Heart left ventricle (tissue), 16 donors: Measurements from ENCODE around the gene MZB1. TPM values are rescaled to one million over a fixed set of nuclear protein-coding genes. Genes with fewer than 3 reads are reported as not detected.

Source experiments
- ATAC-seq, 4 donors: fragments of 200-7000 bp; cut with Tn5 transposase; one replicate each; pipeline ENCODE4 v1.9.1; 2020 to 2022; ENCODE audit warnings: moderate library complexity in 4 of 4, mild to moderate bottlenecking in 3 of 4, moderate number of reproducible peaks in 1 of 4
- DNase-seq, 5 donors: peaks; one replicate each; pipeline ENCODE4 v3.0.0-alpha.2; 2020
- H3K27ac ChIP-seq, 12 donors: fragments of 200-600 bp; sonication (generic) in 4 of 12; one replicate each; pipeline versions ENCODE4 v1.5.0 to v1.8.0; 2016 to 2022; ENCODE audit warnings: mild to moderate bottlenecking in 2 of 12
- H3K27me3 ChIP-seq, 9 donors: fragments of 200-600 bp; sonication (generic) in 2 of 9; one replicate each; pipeline versions ENCODE4 v1.5.1 to v1.8.0; 2016 to 2022; ENCODE audit warnings: mild to moderate bottlenecking in 3 of 9
- H3K36me3 ChIP-seq, 9 donors: fragments of 200-600 bp; sonication (generic) in 2 of 9; one replicate each; pipeline versions ENCODE4 v1.5.0 to v1.8.0; 2018 to 2022; ENCODE audit warnings: mild to moderate bottlenecking in 2 of 9
- H3K4me1 ChIP-seq, 12 donors: fragments of 200-600 bp; sonication (generic) in 4 of 12; one replicate each; pipeline versions ENCODE4 v1.5.0 to v1.8.0; 2016 to 2022; ENCODE audit warnings: mild to moderate bottlenecking in 3 of 12
- H3K4me3 ChIP-seq, 12 donors: fragments of 200-600 bp; sonication (generic) in 4 of 12; one replicate each; pipeline versions ENCODE4 v1.5.0 to v1.8.0; 2017 to 2022; ENCODE audit warnings: mild to moderate bottlenecking in 9 of 12, moderate library complexity in 4 of 12
- H3K9me3 ChIP-seq, 12 donors: fragments of 200-600 bp; sonication (generic) in 4 of 12; one replicate each; pipeline versions ENCODE4 v1.5.0 to v1.8.0; 2016 to 2022; ENCODE audit warnings: mild to moderate bottlenecking in 1 of 12
- POLR2A ChIP-seq, 2 donors: fragments of 450-650 bp; IDR thresholded peaks; one replicate each; pipeline ENCODE4 v1.6.1; 2017; ENCODE audit warnings: antibody characterized with exemption in 2 of 2, mild to moderate bottlenecking in 2 of 2, moderate library complexity in 2 of 2
- WGBS, 4 donors: extraction: QIAGEN DNeasy Blood & Tissue Kit in 2 of 4; methylation state at CpG; one replicate each; pipeline versions ENCODE4 v1.1.5 to v1.1.7; 2013 to 2018; 5-methylcytosine and 5-hydroxymethylcytosine counted together
- intact Hi-C, 10 donors: fragments of 100-400 bp; cut with DNase I; formaldehyde crosslinking; loops; one replicate each; pipeline versions ENCODE4 v1.11.1 to v1.14.2; 2022
- polyA plus RNA-seq, 2 donors: library from polyadenylated mRNA; stranded (reverse); fragments of 200-250 nt; gene quantifications; one replicate each; pipeline ENCODE4 v1.2.3, GENCODE V29; 2013
- total RNA-seq, 9 donors: library from RNA; depleted of rRNA in 2 of 9; stranded (reverse); fragments of >200 nt in 2 of 9; fragmentation: NEBNext Ultra II Directional in 3 of 9; extraction: Animal tissue kit (Norgen Biotek cat#: 25700) in 3 of 9; gene quantifications; one replicate each; pipeline versions ENCODE4 v1.1.0 to v1.2.4, GENCODE V29; 2016 to 2023
- TF ChIP-seq, protein P1 (sequence below), 12 donors: fragments of 200-600 bp; sonication (generic) in 4 of 12; IDR thresholded peaks; one replicate each; pipeline versions ENCODE4 v1.5.0 to v1.8.0; 2018 to 2022; ENCODE audit warnings: antibody characterized with exemption in 12 of 12, mild to moderate bottlenecking in 5 of 12
- donor health status: ischemic (EF 13 %, LVEDD 7.1; RV severe dilation, severe dysfunction).
- donor health status: healthy with polysubstance abuse.
- donor health status: DM: no; HTN: yes; CAD: no.
- donor health status: DM: no; HTN: no; CAD: no.
- donor health status: ischemic (EF 25% LVEDD 6.9; RV normal size, moderate dysfunction).
- donor health status: ischemic (EF 25% LVEDD 5.7; RV mildly dilated, moderate dysfunction).
- donor health status: healthy.
- donor health status: DM: yes; HTN: yes; CAD: no.
- donor health status: ischemic (EF 35%, LVEDD 5.7; RV mildly dilated, moderate dysfunction).
- donor health status: nonischemic (EF 11% LVEDD 7.7; RV severe dilation, severe dysfunction).
- donor health status: DM: yes; HTN: yes; CAD: no.
- donor health status: PGD.
- donor health status: ischemic (EF 29% LVEDD 5.4; RV normal size, mild dysfunction).
- donor health status: nonischemic (EF 23%, LVEDD 6.1; RV moderate dilation, normal function).

The MZB1 gene
- total and polyA plus RNA-seq, 11 donors = 0.31 to 5.2 (median 0.81) TPM; not detected in 2

DNA sequence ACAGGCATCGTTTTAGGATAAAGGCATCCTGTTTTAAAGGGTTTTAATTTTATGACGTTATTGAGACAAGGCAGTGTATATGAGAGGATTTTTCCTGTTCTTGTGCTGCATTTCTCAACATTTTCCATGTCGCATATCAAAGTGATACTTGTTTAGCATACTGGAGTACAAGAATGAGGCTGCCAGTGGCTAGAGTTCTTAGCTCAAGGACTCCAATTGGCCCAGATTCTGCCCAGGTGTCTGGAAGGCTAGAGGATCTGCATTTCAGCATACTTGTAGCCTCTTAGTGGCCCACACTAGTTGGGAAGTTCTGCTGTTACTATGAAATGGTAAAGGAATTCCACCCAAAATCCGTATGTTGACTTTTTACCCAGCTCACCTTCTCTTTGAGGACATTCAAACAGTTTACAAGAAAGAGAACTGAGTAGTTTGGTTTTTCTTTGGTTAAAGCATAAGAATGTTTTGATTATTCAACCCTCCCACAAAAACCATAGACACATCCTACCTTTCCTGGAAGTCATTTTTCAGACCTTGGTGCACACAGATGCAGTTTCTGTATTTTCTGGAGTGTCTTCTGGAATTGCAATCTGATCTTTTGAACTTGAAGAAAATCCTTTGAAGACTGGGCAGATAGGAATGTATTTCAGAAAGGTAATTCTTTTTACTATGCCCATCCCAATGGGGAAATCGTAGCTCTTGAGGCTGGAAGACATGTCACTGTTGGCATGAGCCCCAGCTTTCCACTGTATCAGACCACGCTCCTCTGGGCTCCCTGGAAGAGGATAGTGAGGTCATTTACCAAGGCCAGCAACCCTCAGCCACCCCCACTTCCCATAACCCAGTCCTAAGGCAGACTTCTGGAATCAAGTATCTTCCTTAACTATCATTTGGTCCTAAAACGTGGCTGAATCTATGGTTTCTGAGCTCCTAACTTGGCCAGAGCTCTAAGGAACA is 18.0 kb downstream of the MZB1 start:
- no peak overlapping the region for H3K4me3 ChIP-seq
- no peaks in the 10 kb centered on the region for H3K9me3 ChIP-seq
- intact Hi-C loops = no loop called here
- ATAC-seq (peak; percentile 34 to 82 (median 69)), DNase-seq (peak in 2 of 5 donors; percentile 64 to 75)
- peak overlapping the region in 10 of 12 donors; percentile 12 to 81 (median 40) for H3K27ac ChIP-seq
- peaks cover 0 to 73% (median 61%) of the 10 kb centered on the region in 9 donors for H3K36me3 ChIP-seq
- H3K4me1 ChIP-seq = peaks cover 0 to 45% (median 6%) of the 10 kb centered on the region in 12 donors
- WGBS, 4 donors = 71 to 76% (median 73%) methylated on average over 7 of the region's 7 CpGs
- TF ChIP-seq POLR2A (IDR thresholded peaks at IDR 0.05) = no peak
- TF ChIP-seq, protein P1, sequence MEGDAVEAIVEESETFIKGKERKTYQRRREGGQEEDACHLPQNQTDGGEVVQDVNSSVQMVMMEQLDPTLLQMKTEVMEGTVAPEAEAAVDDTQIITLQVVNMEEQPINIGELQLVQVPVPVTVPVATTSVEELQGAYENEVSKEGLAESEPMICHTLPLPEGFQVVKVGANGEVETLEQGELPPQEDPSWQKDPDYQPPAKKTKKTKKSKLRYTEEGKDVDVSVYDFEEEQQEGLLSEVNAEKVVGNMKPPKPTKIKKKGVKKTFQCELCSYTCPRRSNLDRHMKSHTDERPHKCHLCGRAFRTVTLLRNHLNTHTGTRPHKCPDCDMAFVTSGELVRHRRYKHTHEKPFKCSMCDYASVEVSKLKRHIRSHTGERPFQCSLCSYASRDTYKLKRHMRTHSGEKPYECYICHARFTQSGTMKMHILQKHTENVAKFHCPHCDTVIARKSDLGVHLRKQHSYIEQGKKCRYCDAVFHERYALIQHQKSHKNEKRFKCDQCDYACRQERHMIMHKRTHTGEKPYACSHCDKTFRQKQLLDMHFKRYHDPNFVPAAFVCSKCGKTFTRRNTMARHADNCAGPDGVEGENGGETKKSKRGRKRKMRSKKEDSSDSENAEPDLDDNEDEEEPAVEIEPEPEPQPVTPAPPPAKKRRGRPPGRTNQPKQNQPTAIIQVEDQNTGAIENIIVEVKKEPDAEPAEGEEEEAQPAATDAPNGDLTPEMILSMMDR (IDR thresholded peaks at IDR 0.05) = no peak
- H3K27me3 ChIP-seq = no peaks in the 10 kb centered on the region

DNA sequence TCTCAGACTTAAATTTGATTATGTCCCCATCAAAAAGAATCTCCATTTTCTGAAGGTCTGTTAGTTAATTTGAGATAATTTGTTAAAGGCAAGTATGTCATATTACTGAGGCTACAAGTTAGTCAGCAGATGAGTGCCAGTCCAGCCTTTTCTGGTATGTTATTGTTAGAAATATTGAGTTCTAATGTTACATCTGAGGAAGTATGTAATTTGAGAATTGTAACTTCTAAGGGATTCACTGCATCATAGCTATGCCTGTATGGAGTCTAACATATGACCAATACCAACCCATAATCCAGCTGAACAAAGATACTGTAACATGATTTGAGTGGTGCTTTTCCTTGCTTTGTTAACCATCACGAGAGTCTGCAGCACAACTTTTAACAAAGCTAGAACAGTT is 20.5 kb downstream of the MZB1 start:
- Histone ChIP-seq H3K9me3 (no peaks in the 10 kb centered on the region), H3K36me3 (peaks cover 0 to 94% (median 87%) of the 10 kb centered on the region in 9 donors), H3K27ac (peak overlapping the region in 2 of 12 donors; percentile 3 to 33), H3K4me1 (peaks cover 0 to 39% (median 6%) of the 10 kb centered on the region in 12 donors), H3K27me3 (no peaks in the 10 kb centered on the region), H3K4me3 (no peak overlapping the region)
- ATAC-seq (no peak), DNase-seq (no peak)
- no peak for TF ChIP-seq POLR2A (IDR thresholded peaks at IDR 0.05)
- TF ChIP-seq, protein P1 (IDR thresholded peaks at IDR 0.05) = no peak
- WGBS, 4 donors = 80 to 88% (median 87%) methylated on average over 1 of the region's 1 CpG
- intact Hi-C loops = no loop called here

DNA sequence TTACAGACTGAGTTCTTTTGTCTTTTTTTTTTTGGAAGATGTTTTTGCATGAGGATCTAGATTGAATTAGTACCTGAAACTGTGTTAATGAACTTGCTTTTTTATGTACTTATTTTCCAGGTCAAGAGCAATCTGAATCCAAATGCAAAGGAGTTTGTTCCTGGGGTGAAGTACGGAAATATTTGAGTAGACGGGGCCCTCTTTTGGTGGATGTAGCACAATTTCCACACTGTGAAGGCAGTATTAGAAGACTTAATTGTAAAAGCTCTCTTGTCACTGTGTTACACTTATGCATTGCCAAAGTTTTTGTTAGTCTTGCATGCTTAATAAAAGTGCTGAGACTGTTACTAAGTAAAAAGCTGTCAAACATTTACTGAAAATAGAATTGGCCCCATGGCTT is 21.1 kb downstream of the MZB1 start:
- H3K4me1 ChIP-seq = peaks cover 0 to 33% (median 5%) of the 10 kb centered on the region in 12 donors
- no peaks in the 10 kb centered on the region for H3K9me3 ChIP-seq
- DNase-seq (no peak), ATAC-seq (no peak)
- H3K27ac ChIP-seq = peak overlapping the region in 2 of 12 donors; percentile 3 to 33
- WGBS, 4 donors = 55 to 68% (median 63%) methylated on average over 2 of the region's 2 CpGs
- H3K27me3 ChIP-seq = no peaks in the 10 kb centered on the region
- TF ChIP-seq POLR2A (IDR thresholded peaks at IDR 0.05) = no peak
- TF ChIP-seq, protein P1 (IDR thresholded peaks at IDR 0.05) = no peak
- H3K36me3 ChIP-seq = peaks cover 0 to 98% (median 93%) of the 10 kb centered on the region in 9 donors
- intact Hi-C loops = no loop called here
- H3K4me3 ChIP-seq = no peak overlapping the region

DNA sequence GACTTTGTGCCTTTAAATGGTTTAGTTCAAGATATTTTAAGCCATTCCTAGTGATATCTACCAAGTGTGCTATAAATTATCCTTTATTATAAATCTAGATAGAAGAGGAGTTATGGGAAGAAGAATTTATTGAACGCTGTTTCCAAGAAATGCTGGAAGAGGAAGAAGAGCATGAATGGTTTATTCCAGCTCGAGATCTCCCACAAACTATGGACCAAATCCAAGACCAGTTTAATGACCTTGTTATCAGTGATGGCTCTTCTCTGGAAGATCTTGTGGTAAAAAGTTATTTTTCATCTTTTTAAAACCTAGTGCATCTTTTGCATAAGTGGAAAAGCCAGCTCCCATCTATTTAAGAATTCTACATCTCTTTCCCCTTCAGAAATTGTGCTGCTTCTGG is 25.2 kb downstream of the MZB1 start:
- peaks cover 0 to 63% (median 60%) of the 10 kb centered on the region in 9 donors for H3K36me3 ChIP-seq
- no peak for ATAC-seq
- intact Hi-C loops = no loop called here
- no peak for DNase-seq
- H3K27me3 ChIP-seq = no peaks in the 10 kb centered on the region
- H3K4me1 ChIP-seq = peaks cover 0 to 13% (median 0%) of the 10 kb centered on the region in 12 donors
- H3K9me3 ChIP-seq = no peaks in the 10 kb centered on the region
- 80 to 90% (median 82%) methylated on average over 2 of the region's 2 CpGs for WGBS, 4 donors
- no peak overlapping the region for H3K4me3 ChIP-seq
- no peak overlapping the region for H3K27ac ChIP-seq
- no peak for TF ChIP-seq POLR2A (IDR thresholded peaks at IDR 0.05)
